Measurements from ENCODE around the gene RAB31. TPM values are rescaled to one million over a fixed set of nuclear protein-coding genes. Genes with fewer than 3 reads are reported as not detected.
A peak's percentile ranks its signal among the peaks of the same experiment; 100 is the strongest.

The RAB31 gene
- total and polyA plus RNA-seq, 2 of the 13 experiments (the other 11 are each of a cell fraction or from before 2014, with no cell fraction given): 1.1 to 1.7 TPM

DNA sequence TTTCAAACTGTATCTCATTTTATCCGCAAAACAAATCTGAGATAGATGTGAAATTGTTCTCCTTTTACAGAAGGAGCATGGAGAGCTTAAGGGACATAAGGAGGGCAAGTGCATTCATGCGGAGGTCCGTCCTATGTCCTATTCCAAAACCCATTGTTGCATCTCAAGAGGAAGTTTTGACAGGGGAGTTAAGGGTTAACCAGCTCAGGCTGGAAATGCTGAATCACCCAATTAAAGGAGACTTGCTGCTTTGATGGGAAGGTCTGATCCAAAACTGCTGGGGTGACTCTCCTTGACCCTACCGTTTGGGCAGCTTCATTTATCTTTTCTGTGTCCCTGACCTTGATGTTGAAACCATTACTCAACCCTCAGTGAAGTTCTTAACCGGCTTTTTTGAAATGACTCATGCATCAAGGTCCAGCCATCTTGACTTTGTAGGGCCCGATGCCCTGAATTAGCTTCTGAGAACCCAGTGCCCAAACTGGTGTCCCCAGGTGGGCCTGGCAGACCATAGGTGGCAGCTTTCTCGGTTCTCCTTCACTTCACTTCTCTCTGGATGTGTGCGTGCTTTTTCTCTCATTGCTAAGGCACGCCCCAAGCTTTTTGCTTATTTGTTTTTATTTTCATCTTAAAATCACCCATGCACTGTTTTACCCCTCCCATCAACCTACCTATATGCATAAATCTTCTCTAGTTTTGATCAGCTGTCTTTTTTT lies 161.8 kb downstream of the RAB31 start (continued):
- TF ChIP-seq, protein P1, sequence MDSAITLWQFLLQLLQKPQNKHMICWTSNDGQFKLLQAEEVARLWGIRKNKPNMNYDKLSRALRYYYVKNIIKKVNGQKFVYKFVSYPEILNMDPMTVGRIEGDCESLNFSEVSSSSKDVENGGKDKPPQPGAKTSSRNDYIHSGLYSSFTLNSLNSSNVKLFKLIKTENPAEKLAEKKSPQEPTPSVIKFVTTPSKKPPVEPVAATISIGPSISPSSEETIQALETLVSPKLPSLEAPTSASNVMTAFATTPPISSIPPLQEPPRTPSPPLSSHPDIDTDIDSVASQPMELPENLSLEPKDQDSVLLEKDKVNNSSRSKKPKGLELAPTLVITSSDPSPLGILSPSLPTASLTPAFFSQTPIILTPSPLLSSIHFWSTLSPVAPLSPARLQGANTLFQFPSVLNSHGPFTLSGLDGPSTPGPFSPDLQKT (CRISPR knock-in tag; IDR thresholded peaks at IDR 0.05; ENCODE audit: borderline replicate concordance): no peak
- TF ChIP-seq ZNF143 (CRISPR knock-in tag; IDR thresholded peaks at IDR 0.05) (no peak), NFE2L2 (IDR thresholded peaks at IDR 0.05; ENCODE audit: low read length) (peak; percentile 99), TCF12 (IDR thresholded peaks at IDR 0.05) (no peak), TCF12 (CRISPR knock-in tag; IDR thresholded peaks at IDR 0.05) (0 out of 2 replicates have a peak, but pooled peaks have one; percentile 54), THAP11 (CRISPR knock-in tag; IDR thresholded peaks at IDR 0.05) (peak; percentile 79), IKZF4 (CRISPR knock-in tag; IDR thresholded peaks at IDR 0.05; ENCODE audit: borderline replicate concordance, low read depth, not compliant biosample characterization) (no peak), NFATC3 (CRISPR knock-in tag; IDR thresholded peaks at IDR 0.05) (no peak), ZFYVE20 (CRISPR knock-in tag; IDR thresholded peaks at IDR 0.05; ENCODE audit: borderline replicate concordance, low read depth) (no peak), HNRNPUL1 (IDR thresholded peaks at IDR 0.05; ENCODE audit: low read depth, low read length) (no peak), BRCA1 (CRISPR knock-in tag; IDR thresholded peaks at IDR 0.05) (no peak), ZNF484 (CRISPR knock-in tag; IDR thresholded peaks at IDR 0.05; ENCODE audit: borderline replicate concordance, low read depth) (no peak)
- TF ChIP-seq, protein P2, sequence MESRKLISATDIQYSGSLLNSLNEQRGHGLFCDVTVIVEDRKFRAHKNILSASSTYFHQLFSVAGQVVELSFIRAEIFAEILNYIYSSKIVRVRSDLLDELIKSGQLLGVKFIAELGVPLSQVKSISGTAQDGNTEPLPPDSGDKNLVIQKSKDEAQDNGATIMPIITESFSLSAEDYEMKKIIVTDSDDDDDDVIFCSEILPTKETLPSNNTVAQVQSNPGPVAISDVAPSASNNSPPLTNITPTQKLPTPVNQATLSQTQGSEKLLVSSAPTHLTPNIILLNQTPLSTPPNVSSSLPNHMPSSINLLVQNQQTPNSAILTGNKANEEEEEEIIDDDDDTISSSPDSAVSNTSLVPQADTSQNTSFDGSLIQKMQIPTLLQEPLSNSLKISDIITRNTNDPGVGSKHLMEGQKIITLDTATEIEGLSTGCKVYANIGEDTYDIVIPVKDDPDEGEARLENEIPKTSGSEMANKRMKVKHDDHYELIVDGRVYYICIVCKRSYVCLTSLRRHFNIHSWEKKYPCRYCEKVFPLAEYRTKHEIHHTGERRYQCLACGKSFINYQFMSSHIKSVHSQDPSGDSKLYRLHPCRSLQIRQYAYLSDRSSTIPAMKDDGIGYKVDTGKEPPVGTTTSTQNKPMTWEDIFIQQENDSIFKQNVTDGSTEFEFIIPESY (CRISPR knock-in tag; IDR thresholded peaks at IDR 0.05): peak; percentile 63
- TF ChIP-seq, protein P3, sequence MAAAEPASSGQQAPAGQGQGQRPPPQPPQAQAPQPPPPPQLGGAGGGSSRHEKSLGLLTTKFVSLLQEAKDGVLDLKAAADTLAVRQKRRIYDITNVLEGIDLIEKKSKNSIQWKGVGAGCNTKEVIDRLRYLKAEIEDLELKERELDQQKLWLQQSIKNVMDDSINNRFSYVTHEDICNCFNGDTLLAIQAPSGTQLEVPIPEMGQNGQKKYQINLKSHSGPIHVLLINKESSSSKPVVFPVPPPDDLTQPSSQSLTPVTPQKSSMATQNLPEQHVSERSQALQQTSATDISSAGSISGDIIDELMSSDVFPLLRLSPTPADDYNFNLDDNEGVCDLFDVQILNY (CRISPR knock-in tag; conservative IDR thresholded peaks at IDR 0.05): no peak
- TF ChIP-seq, protein P4, sequence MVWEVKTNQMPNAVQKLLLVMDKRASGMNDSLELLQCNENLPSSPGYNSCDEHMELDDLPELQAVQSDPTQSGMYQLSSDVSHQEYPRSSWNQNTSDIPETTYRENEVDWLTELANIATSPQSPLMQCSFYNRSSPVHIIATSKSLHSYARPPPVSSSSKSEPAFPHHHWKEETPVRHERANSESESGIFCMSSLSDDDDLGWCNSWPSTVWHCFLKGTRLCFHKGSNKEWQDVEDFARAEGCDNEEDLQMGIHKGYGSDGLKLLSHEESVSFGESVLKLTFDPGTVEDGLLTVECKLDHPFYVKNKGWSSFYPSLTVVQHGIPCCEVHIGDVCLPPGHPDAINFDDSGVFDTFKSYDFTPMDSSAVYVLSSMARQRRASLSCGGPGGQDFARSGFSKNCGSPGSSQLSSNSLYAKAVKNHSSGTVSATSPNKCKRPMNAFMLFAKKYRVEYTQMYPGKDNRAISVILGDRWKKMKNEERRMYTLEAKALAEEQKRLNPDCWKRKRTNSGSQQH (CRISPR knock-in tag; IDR thresholded peaks at IDR 0.05; ENCODE audit: low read depth): no peak
- TF ChIP-seq, protein P5, sequence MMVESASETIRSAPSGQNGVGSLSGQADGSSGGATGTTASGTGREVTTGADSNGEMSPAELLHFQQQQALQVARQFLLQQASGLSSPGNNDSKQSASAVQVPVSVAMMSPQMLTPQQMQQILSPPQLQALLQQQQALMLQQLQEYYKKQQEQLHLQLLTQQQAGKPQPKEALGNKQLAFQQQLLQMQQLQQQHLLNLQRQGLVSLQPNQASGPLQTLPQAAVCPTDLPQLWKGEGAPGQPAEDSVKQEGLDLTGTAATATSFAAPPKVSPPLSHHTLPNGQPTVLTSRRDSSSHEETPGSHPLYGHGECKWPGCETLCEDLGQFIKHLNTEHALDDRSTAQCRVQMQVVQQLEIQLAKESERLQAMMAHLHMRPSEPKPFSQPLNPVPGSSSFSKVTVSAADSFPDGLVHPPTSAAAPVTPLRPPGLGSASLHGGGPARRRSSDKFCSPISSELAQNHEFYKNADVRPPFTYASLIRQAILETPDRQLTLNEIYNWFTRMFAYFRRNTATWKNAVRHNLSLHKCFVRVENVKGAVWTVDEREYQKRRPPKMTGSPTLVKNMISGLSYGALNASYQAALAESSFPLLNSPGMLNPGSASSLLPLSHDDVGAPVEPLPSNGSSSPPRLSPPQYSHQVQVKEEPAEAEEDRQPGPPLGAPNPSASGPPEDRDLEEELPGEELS (CRISPR knock-in tag; IDR thresholded peaks at IDR 0.05): peak; percentile 69
- TF ChIP-seq, protein P6, sequence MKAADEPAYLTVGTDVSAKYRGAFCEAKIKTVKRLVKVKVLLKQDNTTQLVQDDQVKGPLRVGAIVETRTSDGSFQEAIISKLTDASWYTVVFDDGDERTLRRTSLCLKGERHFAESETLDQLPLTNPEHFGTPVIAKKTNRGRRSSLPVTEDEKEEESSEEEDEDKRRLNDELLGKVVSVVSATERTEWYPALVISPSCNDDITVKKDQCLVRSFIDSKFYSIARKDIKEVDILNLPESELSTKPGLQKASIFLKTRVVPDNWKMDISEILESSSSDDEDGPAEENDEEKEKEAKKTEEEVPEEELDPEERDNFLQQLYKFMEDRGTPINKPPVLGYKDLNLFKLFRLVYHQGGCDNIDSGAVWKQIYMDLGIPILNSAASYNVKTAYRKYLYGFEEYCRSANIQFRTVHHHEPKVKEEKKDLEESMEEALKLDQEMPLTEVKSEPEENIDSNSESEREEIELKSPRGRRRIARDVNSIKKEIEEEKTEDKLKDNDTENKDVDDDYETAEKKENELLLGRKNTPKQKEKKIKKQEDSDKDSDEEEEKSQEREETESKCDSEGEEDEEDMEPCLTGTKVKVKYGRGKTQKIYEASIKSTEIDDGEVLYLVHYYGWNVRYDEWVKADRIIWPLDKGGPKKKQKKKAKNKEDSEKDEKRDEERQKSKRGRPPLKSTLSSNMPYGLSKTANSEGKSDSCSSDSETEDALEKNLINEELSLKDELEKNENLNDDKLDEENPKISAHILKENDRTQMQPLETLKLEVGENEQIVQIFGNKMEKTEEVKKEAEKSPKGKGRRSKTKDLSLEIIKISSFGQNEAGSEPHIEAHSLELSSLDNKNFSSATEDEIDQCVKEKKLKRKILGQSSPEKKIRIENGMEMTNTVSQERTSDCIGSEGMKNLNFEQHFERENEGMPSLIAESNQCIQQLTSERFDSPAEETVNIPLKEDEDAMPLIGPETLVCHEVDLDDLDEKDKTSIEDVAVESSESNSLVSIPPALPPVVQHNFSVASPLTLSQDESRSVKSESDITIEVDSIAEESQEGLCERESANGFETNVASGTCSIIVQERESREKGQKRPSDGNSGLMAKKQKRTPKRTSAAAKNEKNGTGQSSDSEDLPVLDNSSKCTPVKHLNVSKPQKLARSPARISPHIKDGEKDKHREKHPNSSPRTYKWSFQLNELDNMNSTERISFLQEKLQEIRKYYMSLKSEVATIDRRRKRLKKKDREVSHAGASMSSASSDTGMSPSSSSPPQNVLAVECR (CRISPR knock-in tag; IDR thresholded peaks at IDR 0.05; ENCODE audit: borderline replicate concordance): peak; percentile 29; the same call in 1 of the 2 replicates
